ENCODE results near the gene MAN1B1.
"Not testable (repeated sequence)": the region's sequence is repeated elsewhere in the genome, so short reads cannot be mapped to it uniquely, and the experiment has no call there.

GRCh38 chr9:137135154-137135553 is 48.4 kb downstream of the MAN1B1 start:
- not testable (repeated sequence) for TF ChIP-seq OSR1, TSHZ2, ZFP30, ZNF70, RARB, ZNF8 (CRISPR knock-in tag; IDR thresholded peaks at IDR 0.05)
- TF ChIP-seq, protein P1, sequence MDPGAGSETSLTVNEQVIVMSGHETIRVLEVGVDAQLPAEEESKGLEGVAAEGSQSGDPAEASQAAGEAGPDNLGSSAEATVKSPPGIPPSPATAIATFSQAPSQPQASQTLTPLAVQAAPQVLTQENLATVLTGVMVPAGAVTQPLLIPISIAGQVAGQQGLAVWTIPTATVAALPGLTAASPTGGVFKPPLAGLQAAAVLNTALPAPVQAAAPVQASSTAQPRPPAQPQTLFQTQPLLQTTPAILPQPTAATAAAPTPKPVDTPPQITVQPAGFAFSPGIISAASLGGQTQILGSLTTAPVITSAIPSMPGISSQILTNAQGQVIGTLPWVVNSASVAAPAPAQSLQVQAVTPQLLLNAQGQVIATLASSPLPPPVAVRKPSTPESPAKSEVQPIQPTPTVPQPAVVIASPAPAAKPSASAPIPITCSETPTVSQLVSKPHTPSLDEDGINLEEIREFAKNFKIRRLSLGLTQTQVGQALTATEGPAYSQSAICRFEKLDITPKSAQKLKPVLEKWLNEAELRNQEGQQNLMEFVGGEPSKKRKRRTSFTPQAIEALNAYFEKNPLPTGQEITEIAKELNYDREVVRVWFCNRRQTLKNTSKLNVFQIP (CRISPR knock-in tag; IDR thresholded peaks at IDR 0.05; ENCODE audit: borderline replicate concordance, low read depth) = not testable (repeated sequence)
- TF ChIP-seq, protein P2, sequence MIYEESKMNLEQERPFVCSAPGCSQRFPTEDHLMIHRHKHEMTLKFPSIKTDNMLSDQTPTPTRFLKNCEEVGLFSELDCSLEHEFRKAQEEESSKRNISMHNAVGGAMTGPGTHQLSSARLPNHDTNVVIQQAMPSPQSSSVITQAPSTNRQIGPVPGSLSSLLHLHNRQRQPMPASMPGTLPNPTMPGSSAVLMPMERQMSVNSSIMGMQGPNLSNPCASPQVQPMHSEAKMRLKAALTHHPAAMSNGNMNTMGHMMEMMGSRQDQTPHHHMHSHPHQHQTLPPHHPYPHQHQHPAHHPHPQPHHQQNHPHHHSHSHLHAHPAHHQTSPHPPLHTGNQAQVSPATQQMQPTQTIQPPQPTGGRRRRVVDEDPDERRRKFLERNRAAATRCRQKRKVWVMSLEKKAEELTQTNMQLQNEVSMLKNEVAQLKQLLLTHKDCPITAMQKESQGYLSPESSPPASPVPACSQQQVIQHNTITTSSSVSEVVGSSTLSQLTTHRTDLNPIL (CRISPR knock-in tag; IDR thresholded peaks at IDR 0.05; ENCODE audit: low read depth) = not testable (repeated sequence)
